Renal cortical epithelial cell (primary cell): Measurements from ENCODE around the gene PDGFB. TPM values are rescaled to one million over a fixed set of nuclear protein-coding genes. Genes with fewer than 3 reads are reported as not detected.
A peak's percentile ranks its signal among the peaks of the same experiment; 100 is the strongest.

Source experiments
- DNase-seq: peaks from one replicate; pipeline ENCODE4 v3.0.0-alpha.2; 2011; ENCODE audit warnings: low read depth
- total RNA-seq: library from RNA; depleted of rRNA; stranded (reverse); fragments of >200 nt; gene quantifications from 2 replicates; pipeline ENCODE4 v1.2.3, GENCODE V29; 2014

Gene PDGFB
- total RNA-seq, 1 donor from 2014 or later, result 63.6 TPM

GRCh38 chr22:39277142-39277607 is 32.4 kb upstream of the PDGFB start:
- peak; percentile 55 for DNase-seq

GRCh38 chr22:39276440-39277141 is 31.8 kb upstream of the PDGFB start:
- no peak for DNase-seq

GRCh38 chr22:39275814-39276439 is 31.1 kb upstream of the PDGFB start:
- DNase-seq, result no peak

- DNase-seq, result no peak
Observed at GRCh38 chr22:39273950-39274887, 29.4 kb upstream of the PDGFB start.

GRCh38 chr22:39270792-39271191 is 26.0 kb upstream of the PDGFB start:
- DNase-seq, result no peak

- DNase-seq, result no peak
Observed at GRCh38 chr22:39270280-39270679, 25.5 kb upstream of the PDGFB start.

GRCh38 chr22:39269095-39269790 is 24.5 kb upstream of the PDGFB start:
- no peak for DNase-seq

GRCh38 chr22:39268645-39269044 is 23.9 kb upstream of the PDGFB start:
- DNase-seq, result no peak

- no peak for DNase-seq
Observed at GRCh38 chr22:39267974-39268373, 23.2 kb upstream of the PDGFB start.

GRCh38 chr22:39266398-39267030 is 21.7 kb upstream of the PDGFB start:
- no peak for DNase-seq

GRCh38 chr22:39265143-39265886 is 20.5 kb upstream of the PDGFB start:
- no peak for DNase-seq

- DNase-seq, result no peak
Observed at GRCh38 chr22:39264349-39265038, 19.7 kb upstream of the PDGFB start.

GRCh38 chr22:39263626-39264348 is 19.0 kb upstream of the PDGFB start:
- DNase-seq, result no peak

- DNase-seq, result peak; percentile 78
Observed at GRCh38 chr22:39259666-39260065, 14.9 kb upstream of the PDGFB start.

GRCh38 chr22:39257901-39258475 is 13.2 kb upstream of the PDGFB start:
- DNase-seq, result no peak

GRCh38 chr22:39256979-39257378 is 12.2 kb upstream of the PDGFB start:
- DNase-seq, result no peak

- DNase-seq, result no peak
Observed at GRCh38 chr22:39256186-39256552, 11.4 kb upstream of the PDGFB start.

- no peak for DNase-seq
Observed at GRCh38 chr22:39255449-39256185, 10.8 kb upstream of the PDGFB start.
